H1 (cell line): Measurements from ENCODE around the gene MIA2. TPM values are rescaled to one million over a fixed set of nuclear protein-coding genes. Genes with fewer than 3 reads are reported as not detected.

Source experiments
- CTCF ChIA-PET: fragments of 300-600 bp; sonication (Branson Sonifier 250); formaldehyde crosslinking; loops from one replicate; lab custom pipeline; 2021; ENCODE audit not compliant: partially characterized antibody; lab: Charles Lee
- POLR2A ChIA-PET: fragments of 300-600 bp; sonication (Branson Sonifier 250); formaldehyde crosslinking; loops from one replicate; lab custom pipeline; 2021; ENCODE audit warnings: inconsistent platforms; ENCODE audit not compliant: partially characterized antibody; lab: Charles Lee
- DNase-seq, 2 experiments: peaks; one replicate each; pipeline versions ENCODE4 v3.0.0 to v3.0.0-alpha.2; 2010 to 2022; ENCODE audit warnings: low spot score in 2 of 2, low read depth in 1 of 2, mixed read lengths in 1 of 2
- FAIRE-seq: peaks from 2 replicates; lab custom pipeline; 2011; peaks lifted over from hg19 to GRCh38; lab: Jason Lieb, UNC
- H2AFZ ChIP-seq: 2 replicates; pipeline ENCODE4 v1.8.1; 2012; ENCODE audit warnings: low read length, inconsistent platforms
- H2AK5ac ChIP-seq: 2 replicates; pipeline ENCODE4 v1.6.1; 2013; ENCODE audit warnings: low read depth, low read length
- H2BK120ac ChIP-seq: replicated peaks from 2 replicates; pipeline ENCODE3; 2013; ENCODE audit warnings: low read depth, low read length, inconsistent platforms
- H2BK12ac ChIP-seq: 2 replicates; pipeline ENCODE4 v1.6.1; 2013; ENCODE audit warnings: low read depth, low read length
- H2BK15ac ChIP-seq: 2 replicates; pipeline ENCODE4 v1.6.1; 2013; ENCODE audit warnings: low read length
- H2BK20ac ChIP-seq: 2 replicates; pipeline ENCODE4 v1.6.1; 2013; ENCODE audit warnings: low read length
- H2BK5ac ChIP-seq: 2 replicates; pipeline ENCODE4 v1.6.1; 2013; ENCODE audit warnings: low read depth, low read length
- H3K14ac ChIP-seq: 2 replicates; pipeline ENCODE4 v1.6.1; 2013; ENCODE audit warnings: inconsistent platforms; ENCODE audit not compliant: insufficient read length
- H3K18ac ChIP-seq: 2 replicates; pipeline ENCODE4 v1.6.1; 2013; ENCODE audit warnings: low read length; ENCODE audit errors: extremely low read depth
- H3K23ac ChIP-seq: 2 replicates; pipeline ENCODE4 v1.6.1; 2013; ENCODE audit warnings: inconsistent platforms; ENCODE audit not compliant: insufficient read length
- H3K23me2 ChIP-seq: 2 replicates; pipeline ENCODE4 v1.6.1; 2013; ENCODE audit warnings: low read depth, low read length
- H3K27ac ChIP-seq: 2 replicates; pipeline ENCODE4 v1.6.1; 2011; ENCODE audit warnings: low read depth, low read length, inconsistent platforms
- H3K27me3 ChIP-seq, 4 experiments: replicated peaks in 1 of 4; 1 replicate in 1 of 4; 2 replicates in 3 of 4; pipeline versions ENCODE4 v1.6.1 to v1.8.1; 2011 to 2013; ENCODE audit warnings: low read length in 3 of 4, mild to moderate bottlenecking in 3 of 4, inconsistent platforms in 2 of 4, mixed read lengths in 2 of 4, moderate library complexity in 1 of 4; ENCODE audit not compliant: control insufficient read depth in 3 of 4, insufficient read depth in 3 of 4; ENCODE audit errors: extremely low read depth in 1 of 4
- H3K36me3 ChIP-seq, 4 experiments: 2 replicates each; pipeline versions ENCODE4 v1.6.1 to v1.8.1; 2011 to 2013; ENCODE audit warnings: mild to moderate bottlenecking in 4 of 4, low read length in 3 of 4, moderate library complexity in 2 of 4, control low read depth in 1 of 4, inconsistent platforms in 1 of 4; ENCODE audit not compliant: insufficient read depth in 4 of 4, control insufficient read depth in 2 of 4
- H3K4ac ChIP-seq: replicated peaks from 2 replicates; pipeline ENCODE3; 2013; ENCODE audit warnings: low read length, low read depth, mixed read lengths, inconsistent platforms; ENCODE audit not compliant: insufficient read length
- H3K4me1 ChIP-seq, 4 experiments: replicated peaks in 1 of 4; 1 replicate in 1 of 4; 2 replicates in 3 of 4; pipeline versions ENCODE4 v1.6.1 to v1.8.1; 2011 to 2013; ENCODE audit warnings: low read length in 3 of 4, inconsistent platforms in 2 of 4, mixed read lengths in 1 of 4; ENCODE audit not compliant: insufficient read depth in 4 of 4, control insufficient read depth in 3 of 4
- H3K4me2 ChIP-seq, 2 experiments: 2 replicates each; pipeline versions ENCODE4 v1.6.1 to v1.8.1; 2011 to 2013; ENCODE audit warnings: low read depth in 2 of 2, low read length in 2 of 2, control low read depth in 1 of 2, inconsistent platforms in 1 of 2, mild to moderate bottlenecking in 1 of 2; ENCODE audit not compliant: insufficient read depth in 1 of 2
- H3K4me3 ChIP-seq, 4 experiments: fragments of 200-600, 300-600 bp in 1 of 4; sonication (generic), shearing (Covaris generic), sonication (Bioruptor Twin) in 1 of 4; 2 replicates each; pipeline versions ENCODE4 v1.5.1 to v1.8.1; 2011 to 2016; ENCODE audit warnings: low read length in 4 of 4, low read depth in 3 of 4, control low read depth in 2 of 4, inconsistent platforms in 2 of 4, mild to moderate bottlenecking in 2 of 4, mixed read lengths in 1 of 4, moderate library complexity in 1 of 4; ENCODE audit not compliant: insufficient read depth in 2 of 4; ENCODE audit errors: extremely low read depth in 1 of 4
- H3K56ac ChIP-seq: replicated peaks from 2 replicates; pipeline ENCODE3; 2013; ENCODE audit warnings: low read depth, mild to moderate bottlenecking, mixed read lengths, low read length, inconsistent platforms; ENCODE audit not compliant: insufficient read length
- H3K79me1 ChIP-seq: 2 replicates; pipeline ENCODE4 v1.6.1; 2013; ENCODE audit warnings: low read depth, low read length, control low read depth
- H3K79me2 ChIP-seq, 2 experiments: 2 replicates each; pipeline versions ENCODE4 v1.6.1 to v1.8.1; 2012 to 2013; ENCODE audit warnings: low read length in 2 of 2, mild to moderate bottlenecking in 2 of 2, inconsistent platforms in 1 of 2; ENCODE audit not compliant: insufficient read depth in 2 of 2, control insufficient read depth in 1 of 2
- H3K9ac ChIP-seq, 4 experiments: replicated peaks in 1 of 4; 1 replicate in 1 of 4; 2 replicates in 3 of 4; pipeline versions ENCODE4 v1.6.1 to v1.8.1; 2011 to 2013; ENCODE audit warnings: low read depth in 3 of 4, low read length in 3 of 4, control low read depth in 2 of 4, mild to moderate bottlenecking in 2 of 4, moderate library complexity in 2 of 4, inconsistent platforms in 1 of 4; ENCODE audit errors: extremely low read depth in 1 of 4
- H3K9me3 ChIP-seq, 2 experiments: 2 replicates each; pipeline versions ENCODE4 v1.6.1 to v1.8.1; 2012 to 2013; ENCODE audit warnings: mild to moderate bottlenecking in 2 of 2, moderate library complexity in 2 of 2, control low read depth in 1 of 2, inconsistent platforms in 1 of 2, low read depth in 1 of 2, low read length in 1 of 2, mixed read lengths in 1 of 2; ENCODE audit not compliant: insufficient read depth in 2 of 2
- H4K20me1 ChIP-seq, 2 experiments: replicated peaks in 1 of 2; 2 replicates each; pipeline versions ENCODE3 to v1.8.1; 2011 to 2013; ENCODE audit warnings: inconsistent platforms in 2 of 2, low read length in 2 of 2, mild to moderate bottlenecking in 1 of 2; ENCODE audit not compliant: insufficient read depth in 2 of 2, control insufficient read depth in 1 of 2
- H4K5ac ChIP-seq: 2 replicates; pipeline ENCODE4 v1.6.1; 2013; ENCODE audit warnings: low read length, low read depth, mixed read lengths, inconsistent platforms; ENCODE audit not compliant: insufficient read length
- H4K8ac ChIP-seq: 2 replicates; pipeline ENCODE4 v1.8.0; 2013; ENCODE audit warnings: mild to moderate bottlenecking, moderate library complexity, low read length, inconsistent platforms; ENCODE audit not compliant: insufficient read depth; ENCODE audit errors: extremely low read depth
- H4K91ac ChIP-seq: replicated peaks from 2 replicates; pipeline ENCODE3; 2013; ENCODE audit warnings: low read length, mixed read lengths, inconsistent platforms; ENCODE audit not compliant: insufficient read length
- HDAC6 ChIP-seq: IDR thresholded peaks from one replicate; pipeline ENCODE4 v1.7.1; 2012; ENCODE audit warnings: low read depth, mild to moderate bottlenecking, inconsistent platforms, low read length, moderate library complexity
- WGBS, 2 experiments: shearing (Covaris generic) in 1 of 2; methylation state at CpG; one replicate each; pipeline versions ENCODE4 v1.1.6 to v1.1.7; 2013 to 2015; ENCODE audit warnings: low lambda C conversion rate in 2 of 2, mixed read lengths in 2 of 2, inconsistent platforms in 1 of 2, low coverage in 1 of 2, missing lambda C conversion rate in 1 of 2; ENCODE audit not compliant: insufficient replicate concordance in 2 of 2, insufficient coverage in 1 of 2, insufficient read length in 1 of 2; ENCODE audit errors: extremely low coverage in 1 of 2, missing lambda C conversion rate in 1 of 2; 5-methylcytosine and 5-hydroxymethylcytosine counted together
- polyA plus RNA-seq, 7 experiments: library from polyadenylated mRNA; depleted of rRNA in 3 of 7; stranded (reverse) in 5 of 7; unstranded in 2 of 7; fragments of >200 nt in 5 of 7; fragments of 200-250 nt in 2 of 7; gene quantifications; 1 replicate in 5 of 7; 2 replicates in 1 of 7; 4 replicates in 1 of 7; pipeline versions ENCODE4 v1.2.1 to v1.2.3, GENCODE V29; 2011 to 2013; ENCODE audit warnings: missing spikeins in 2 of 7, mixed read lengths in 2 of 7
- total RNA-seq: library from RNA; stranded (reverse); fragmentation: NEBNext Ultra II Directional; extraction: Animal tissue kit (Norgen Biotek cat#: 25700); gene quantifications from 2 replicates; pipeline ENCODE4 v1.2.1, GENCODE V29; 2021

Gene MIA2
- total and polyA plus RNA-seq, 2 of the 8 experiments (the other 6 are each of a cell fraction or from before 2014, with no cell fraction given): 10.1 to 15.0 TPM

DNA sequence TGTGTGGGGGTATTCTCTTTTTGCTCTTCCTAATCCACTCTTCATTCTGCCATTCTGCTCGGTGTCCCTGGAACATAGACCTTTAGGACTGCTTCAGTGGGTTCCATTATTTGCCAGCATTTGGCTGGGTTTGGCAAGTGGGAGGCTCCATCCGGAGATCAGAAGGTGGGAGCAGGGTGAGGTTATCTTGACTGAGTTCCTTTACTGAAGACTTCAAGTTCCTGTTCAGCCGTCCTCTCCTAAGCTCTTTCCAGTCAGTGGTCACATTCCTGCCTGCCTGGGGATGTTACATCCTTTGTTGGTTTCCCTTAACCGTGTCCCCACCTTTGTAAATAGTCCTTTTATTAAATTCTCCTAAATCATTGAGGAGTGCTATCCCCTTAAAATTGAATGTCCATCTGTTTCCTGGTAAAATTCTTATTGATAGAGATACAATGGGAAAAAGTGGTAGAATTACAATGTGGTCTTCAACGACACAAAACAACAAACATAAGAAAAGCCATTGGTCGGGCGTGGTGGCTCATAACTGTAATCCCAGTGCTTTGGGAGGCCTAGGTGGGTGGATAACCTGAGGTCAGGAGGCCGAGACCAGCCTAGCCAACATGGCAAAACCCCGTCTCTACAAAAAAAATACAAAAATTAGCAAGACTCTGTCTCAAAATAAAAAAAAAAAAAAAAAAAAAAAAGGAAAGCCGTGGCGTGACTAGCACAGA is 5.0 kb upstream of the MIA2 start:
- WGBS, 2 experiments: 90% methylated on average over 11 of the region's 11 CpGs; no CpG with 5 or more reads in 1 of the 2 experiments
- no peak overlapping the region for H4K8ac ChIP-seq

More for the DNA sequence above, 5.0 kb upstream of the MIA2 start:
- Histone ChIP-seq H3K79me1 (no peaks in the 10 kb centered on the region), H3K18ac (no peak overlapping the region), H3K9me3 (no peaks in the 10 kb centered on the region), H3K27me3 (no peaks in the 10 kb centered on the region), H4K91ac (no peak overlapping the region), H3K9ac (no peak overlapping the region), H3K23me2 (no peaks in the 10 kb centered on the region), H3K79me2 (no peaks in the 10 kb centered on the region), H4K5ac (no peak overlapping the region), H3K36me3 (no peaks in the 10 kb centered on the region), H2AFZ (no peak overlapping the region), H3K4me3 (no peak overlapping the region), H2BK5ac (no peak overlapping the region), H2BK15ac (no peak overlapping the region), H3K4me2 (no peak overlapping the region), H3K27ac (no peak overlapping the region), H3K23ac (no peak overlapping the region), H2AK5ac (no peak overlapping the region), H3K14ac (no peak overlapping the region), H2BK120ac (no peak overlapping the region), H4K20me1 (no peaks in the 10 kb centered on the region), H3K4ac (no peak overlapping the region), H2BK20ac (no peak overlapping the region), H2BK12ac (no peak overlapping the region), H3K56ac (no peak overlapping the region), H3K4me1 (no peaks in the 10 kb centered on the region)
- no peak for TF ChIP-seq HDAC6
- POLR2A ChIA-PET: interaction anchor here (0.9 to 1.2 kb wide), 2 partner anchors 44 to 143 kb away, joined by 3 read pairs; no protein-coding TSS in a partner anchor
- no peak for FAIRE-seq
- CTCF ChIA-PET: interaction anchor here (1.0 to 1.2 kb wide), 2 partner anchors 152 to 189 kb away, joined by 3 to 12 read pairs; no protein-coding TSS in a partner anchor
- no peak for DNase-seq
